Progenitor cell of endocrine pancreas (in vitro differentiated cells): ENCODE measurements around the gene SCNN1A. TPM values are rescaled to one million over a fixed set of nuclear protein-coding genes. Genes with fewer than 3 reads are reported as not detected.

Experiments
- DNase-seq: peaks from one replicate; pipeline ENCODE4 v3.0.0; 2021; ENCODE audit warnings: low spot score; ENCODE audit not compliant: unreplicated experiment
- H3K27ac Mint-ChIP-seq: 2 replicates; pipeline ENCODE4 v1.8.0; 2021; ENCODE audit warnings: mild to moderate bottlenecking, moderate library complexity, mixed read lengths
- H3K27me3 Mint-ChIP-seq: 2 replicates; pipeline ENCODE4 v1.8.0; 2021; ENCODE audit warnings: mixed read lengths
- H3K36me3 Mint-ChIP-seq: 2 replicates; pipeline ENCODE4 v1.8.0; 2022; ENCODE audit warnings: mixed read lengths; ENCODE audit not compliant: insufficient read depth
- H3K4me1 Mint-ChIP-seq: 2 replicates; pipeline ENCODE4 v1.8.0; 2021; ENCODE audit warnings: low read depth, mixed read lengths
- H3K4me3 Mint-ChIP-seq: 2 replicates; pipeline ENCODE4 v1.8.0; 2021; ENCODE audit warnings: low read depth, mild to moderate bottlenecking, moderate library complexity, mixed read lengths
- H3K9me3 Mint-ChIP-seq: 2 replicates; pipeline ENCODE4 v1.8.0; 2021; ENCODE audit warnings: low read depth, mixed read lengths
- CTCF ChIP-seq: fragments of 200-600 bp; sonication (generic); IDR thresholded peaks from one replicate; pipeline ENCODE4 v1.5.0; 2021; ENCODE audit warnings: antibody characterized with exemption, mild to moderate bottlenecking; ENCODE audit not compliant: unreplicated experiment
- total RNA-seq: library from RNA; stranded (reverse); gene quantifications from 2 replicates; pipeline ENCODE4 v1.2.1, GENCODE V29; 2021

The SCNN1A gene
- total RNA-seq, 1 donor from 2014 or later: 14.3 TPM

GRCh38 chr12:6384499-6385436 is 9.4 kb upstream of the SCNN1A start:
- H3K9me3 Mint-ChIP-seq: no peaks in the 10 kb centered on the region
- H3K36me3 Mint-ChIP-seq: peaks cover 2% of the 10 kb centered on the region
- H3K27me3 Mint-ChIP-seq: peaks cover 34% of the 10 kb centered on the region
- peaks cover 6% of the 10 kb centered on the region for H3K4me1 Mint-ChIP-seq
- peak overlapping the region; percentile 6 for H3K27ac Mint-ChIP-seq
- TF ChIP-seq CTCF: no peak
- DNase-seq: no peak
- H3K4me3 Mint-ChIP-seq: no peak overlapping the region

DNA sequence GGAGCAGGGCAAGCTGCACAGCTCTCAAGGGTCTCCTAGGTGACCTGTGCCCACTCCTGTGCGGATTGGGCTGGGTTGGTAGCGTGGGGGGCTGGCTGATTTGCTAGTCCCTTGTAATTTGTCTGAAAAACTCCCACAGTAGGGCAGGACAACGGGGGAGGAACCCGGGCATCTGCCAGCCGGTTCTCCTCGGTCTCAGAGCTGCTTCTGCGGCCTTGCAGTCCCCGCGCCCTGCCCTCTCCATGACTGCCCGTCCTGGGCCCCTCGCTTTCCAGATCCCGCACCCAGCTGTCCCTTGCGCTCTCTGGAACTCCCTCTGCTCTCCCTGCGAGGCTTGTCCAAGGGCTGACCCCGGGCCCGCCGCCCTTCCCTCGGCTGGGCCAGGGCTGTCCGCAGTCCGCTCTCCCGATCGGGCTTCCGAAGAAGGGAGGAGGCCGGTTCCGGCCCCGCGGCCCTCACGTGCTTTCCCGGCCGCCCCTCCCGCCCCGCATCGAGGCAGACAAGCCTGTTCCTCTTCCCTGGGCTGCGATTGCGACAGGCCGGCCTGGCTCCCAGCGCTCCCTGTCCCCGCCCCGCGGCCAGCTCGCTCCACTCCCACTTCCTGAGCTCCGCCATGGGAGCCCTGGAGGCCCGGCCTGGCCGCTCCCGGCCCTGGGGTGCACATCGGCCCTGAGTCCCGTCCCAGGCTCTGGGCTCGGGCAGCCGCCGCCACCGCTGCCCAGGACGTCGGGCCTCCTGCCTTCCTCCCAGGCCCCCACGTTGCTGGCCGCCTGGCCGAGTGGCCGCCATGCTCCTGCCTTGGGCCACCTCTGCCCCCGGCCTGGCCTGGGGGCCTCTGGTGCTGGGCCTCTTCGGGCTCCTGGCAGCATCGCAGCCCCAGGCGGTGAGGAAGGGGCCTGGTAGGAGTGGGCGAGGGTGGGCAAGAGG is 8.5 kb upstream of the SCNN1A start, which contains the start of gene LTBR:
TSS of gene LTBR (plus strand) at position 591 of the 927 bp plus-strand sequence. CDS start at position 788, 197 bp downstream.
- Mint-ChIP-seq H3K9me3 (no peaks in the 10 kb centered on the region), H3K4me1 (peaks cover 6% of the 10 kb centered on the region), H3K36me3 (peaks cover 2% of the 10 kb centered on the region), H3K27ac (peak within 1 kb of the TSS; percentile 6), H3K27me3 (peaks cover 38% of the 10 kb centered on the region), H3K4me3 (no peak within 1 kb of the TSS)
- no peak for TF ChIP-seq CTCF
- peak; percentile 60 for DNase-seq

DNA sequence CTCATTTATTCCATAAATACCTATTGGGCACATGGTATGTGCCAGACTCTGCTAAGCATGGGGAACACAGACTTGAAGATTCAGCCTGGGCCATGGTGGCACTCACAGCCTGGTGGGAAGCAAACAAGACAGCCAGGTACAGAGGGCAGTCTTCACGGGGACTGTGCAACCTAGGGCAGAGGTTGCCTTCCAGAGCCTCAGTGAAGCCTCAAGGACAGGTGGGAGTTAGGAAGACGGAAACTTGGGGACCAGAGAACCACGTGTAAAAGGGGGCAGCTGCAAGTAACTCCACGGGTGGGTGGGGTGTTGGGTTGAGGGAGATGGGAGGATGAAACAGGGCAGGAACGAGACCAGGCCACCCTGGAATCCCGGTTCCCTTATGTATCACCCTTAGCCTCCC is 7.6 kb upstream of the SCNN1A start:
- no peak overlapping the region for H3K27ac Mint-ChIP-seq
- H3K4me1 Mint-ChIP-seq: peaks cover 6% of the 10 kb centered on the region
- peaks cover 35% of the 10 kb centered on the region for H3K27me3 Mint-ChIP-seq
- TF ChIP-seq CTCF: no peak
- peaks cover 2% of the 10 kb centered on the region for H3K36me3 Mint-ChIP-seq
- H3K9me3 Mint-ChIP-seq: no peaks in the 10 kb centered on the region
- no peak overlapping the region for H3K4me3 Mint-ChIP-seq
- DNase-seq: no peak

- H3K27ac Mint-ChIP-seq: no peak overlapping the region
- H3K27me3 Mint-ChIP-seq: peaks cover 33% of the 10 kb centered on the region
- no peaks in the 10 kb centered on the region for H3K9me3 Mint-ChIP-seq
- no peak for TF ChIP-seq CTCF
- H3K36me3 Mint-ChIP-seq: peaks cover 2% of the 10 kb centered on the region
- H3K4me3 Mint-ChIP-seq: no peak overlapping the region
- peaks cover 10% of the 10 kb centered on the region for H3K4me1 Mint-ChIP-seq
- no peak for DNase-seq
Measured at GRCh38 chr12:6382371-6382770, 7.0 kb upstream of the SCNN1A start.
